ENCODE results near the gene KLF13. TPM values are rescaled to one million over a fixed set of nuclear protein-coding genes. Genes with fewer than 3 reads are reported as not detected.
"Not testable (repeated sequence)": the region's sequence is repeated elsewhere in the genome, so short reads cannot be mapped to it uniquely, and the experiment has no call there.

KLF13 gene
- total RNA-seq, 1 donor from 2014 or later: 26.9 TPM

- peaks cover 13% of the 10 kb centered on the region for H3K4me1 Mint-ChIP-seq (ENCODE audit: low read depth)
- no peak for DNase-seq (ENCODE audit: low spot score, unreplicated experiment)
- no peaks in the 10 kb centered on the region for H3K36me3 Mint-ChIP-seq (ENCODE audit: insufficient read depth)
- no peaks in the 10 kb centered on the region for H3K27me3 Mint-ChIP-seq
- no peak overlapping the region for H3K4me3 Mint-ChIP-seq (ENCODE audit: low read depth)
- no peaks in the 10 kb centered on the region for H3K9me3 Mint-ChIP-seq (ENCODE audit: low read depth)
- H3K27ac Mint-ChIP-seq: no peak overlapping the region
- no peak for TF ChIP-seq CTCF (IDR thresholded peaks at IDR 0.05; ENCODE audit: unreplicated experiment)
These were observed 25.7 kb downstream of the KLF13 start for GRCh38 chr15:31352339-31352751.

GRCh38 chr15:31352911-31353811, 26.5 kb downstream of the KLF13 start:
- peaks cover 16% of the 10 kb centered on the region for H3K4me1 Mint-ChIP-seq (ENCODE audit: low read depth)
- no peaks in the 10 kb centered on the region for H3K27me3 Mint-ChIP-seq
- no peak for TF ChIP-seq CTCF (IDR thresholded peaks at IDR 0.05; ENCODE audit: unreplicated experiment)
- no peak overlapping the region for H3K27ac Mint-ChIP-seq
- H3K36me3 Mint-ChIP-seq (ENCODE audit: insufficient read depth): no peaks in the 10 kb centered on the region
- H3K9me3 Mint-ChIP-seq (ENCODE audit: low read depth): no peaks in the 10 kb centered on the region
- no peak overlapping the region for H3K4me3 Mint-ChIP-seq (ENCODE audit: low read depth)
- no peak for DNase-seq (ENCODE audit: low spot score, unreplicated experiment)

- Mint-ChIP-seq H3K4me3 (ENCODE audit: low read depth) (no peak overlapping the region), H3K9me3 (ENCODE audit: low read depth) (no peaks in the 10 kb centered on the region), H3K27me3 (no peaks in the 10 kb centered on the region), H3K36me3 (ENCODE audit: insufficient read depth) (no peaks in the 10 kb centered on the region), H3K27ac (no peak overlapping the region), H3K4me1 (ENCODE audit: low read depth) (peaks cover 16% of the 10 kb centered on the region)
- no peak for DNase-seq (ENCODE audit: low spot score, unreplicated experiment)
- no peak for TF ChIP-seq CTCF (IDR thresholded peaks at IDR 0.05; ENCODE audit: unreplicated experiment)
These were observed 27.3 kb downstream of the KLF13 start for GRCh38 chr15:31353931-31354330.

DNA sequence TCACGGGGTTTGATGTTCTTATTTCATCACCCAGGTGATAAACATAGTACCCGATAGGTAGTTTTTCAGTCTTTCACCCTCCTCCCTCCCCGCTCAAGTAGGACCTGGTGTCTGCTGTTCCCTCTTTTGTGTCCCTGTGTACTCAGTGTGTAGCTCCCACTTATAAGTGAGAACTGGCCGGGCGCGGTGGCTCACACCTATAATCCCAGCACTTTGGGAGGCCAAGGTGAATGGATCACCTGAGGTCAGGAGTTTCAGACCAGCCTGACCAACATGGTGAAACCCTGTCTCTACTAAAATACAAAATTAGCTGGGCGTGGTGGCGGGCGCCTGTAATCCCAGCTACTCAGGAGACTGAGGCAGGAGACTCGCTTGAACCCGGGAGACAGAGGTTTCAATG, 29.5 kb downstream of the KLF13 start:
- not testable (repeated sequence) for H3K27me3 Mint-ChIP-seq; H3K27ac Mint-ChIP-seq; DNase-seq (ENCODE audit: low spot score, unreplicated experiment); H3K36me3 Mint-ChIP-seq (ENCODE audit: insufficient read depth); H3K4me3 Mint-ChIP-seq (ENCODE audit: low read depth); H3K9me3 Mint-ChIP-seq (ENCODE audit: low read depth)
- H3K4me1 Mint-ChIP-seq (ENCODE audit: low read depth): peaks cover 21% of the 10 kb centered on the region

DNA sequence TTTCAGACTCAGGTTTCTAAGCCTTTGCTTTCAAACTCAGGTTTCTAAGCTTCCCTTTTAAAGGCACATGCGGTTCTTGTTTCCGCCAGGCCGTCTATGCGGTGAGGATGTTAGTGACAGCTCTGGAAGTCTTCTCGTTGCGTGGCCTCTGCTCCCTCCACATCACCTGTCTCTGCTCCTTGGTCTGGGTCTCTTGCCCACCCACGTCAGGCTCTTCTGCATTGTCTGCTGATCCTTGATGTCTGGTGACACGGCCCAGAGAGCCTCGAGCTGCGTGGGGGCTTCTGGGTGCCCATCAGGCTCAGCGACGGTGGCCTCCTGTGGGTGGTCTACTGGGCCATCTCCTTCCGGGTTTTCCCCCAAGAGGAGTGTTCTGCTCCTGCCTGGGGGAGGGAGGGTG, 30.5 kb downstream of the KLF13 start:
- Mint-ChIP-seq H3K27me3 (no peaks in the 10 kb centered on the region), H3K27ac (no peak overlapping the region), H3K9me3 (ENCODE audit: low read depth) (no peaks in the 10 kb centered on the region), H3K4me3 (ENCODE audit: low read depth) (no peak overlapping the region), H3K4me1 (ENCODE audit: low read depth) (peaks cover 21% of the 10 kb centered on the region), H3K36me3 (ENCODE audit: insufficient read depth) (no peaks in the 10 kb centered on the region)
- TF ChIP-seq CTCF (IDR thresholded peaks at IDR 0.05; ENCODE audit: unreplicated experiment): no peak
- no peak for DNase-seq (ENCODE audit: low spot score, unreplicated experiment)

DNA sequence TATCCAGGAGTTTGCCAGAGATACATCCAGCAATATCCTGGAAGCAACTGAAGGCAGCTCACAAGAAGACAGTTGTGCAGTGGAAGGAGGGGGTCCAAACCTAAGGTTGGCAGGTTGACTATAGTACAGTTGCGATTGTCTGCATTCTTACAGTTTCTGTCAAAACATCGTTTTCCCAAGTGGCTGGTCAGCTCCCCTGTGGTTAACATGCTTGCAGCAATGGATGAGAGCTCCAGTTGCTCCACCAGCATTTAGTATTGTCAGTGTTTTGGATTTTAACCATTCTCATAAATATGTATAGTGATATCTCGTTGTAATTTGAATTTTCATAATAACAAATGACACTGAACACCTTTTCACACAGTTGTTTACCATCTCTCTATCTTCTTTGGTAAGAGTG, 31.5 kb downstream of the KLF13 start:
- H3K36me3 Mint-ChIP-seq (ENCODE audit: insufficient read depth): no peaks in the 10 kb centered on the region
- H3K27ac Mint-ChIP-seq: no peak overlapping the region
- H3K4me3 Mint-ChIP-seq (ENCODE audit: low read depth): no peak overlapping the region
- DNase-seq (ENCODE audit: low spot score, unreplicated experiment): no peak
- no peaks in the 10 kb centered on the region for H3K27me3 Mint-ChIP-seq
- no peaks in the 10 kb centered on the region for H3K9me3 Mint-ChIP-seq (ENCODE audit: low read depth)
- no peak for TF ChIP-seq CTCF (IDR thresholded peaks at IDR 0.05; ENCODE audit: unreplicated experiment)
- H3K4me1 Mint-ChIP-seq (ENCODE audit: low read depth): peaks cover 18% of the 10 kb centered on the region

Measured in progenitor cell of endocrine pancreas (in vitro differentiated cells).